CD4-positive, alpha-beta T cell (primary cell): ENCODE measurements around the gene PLEKHG4B. TPM values are rescaled to one million over a fixed set of nuclear protein-coding genes. Genes with fewer than 3 reads are reported as not detected.
"Not testable (repeated sequence)": the region's sequence is repeated elsewhere in the genome, so short reads cannot be mapped to it uniquely, and the experiment has no call there.

ENCODE experiments used
- ATAC-seq: fragments of 200-7000 bp; cut with Tn5 transposase; one replicate; pipeline ENCODE4 v1.10.0; 2022; ENCODE audit warnings: mild to moderate bottlenecking; ENCODE audit not compliant: poor library complexity
- CTCF ChIA-PET: fragments of 350-600 bp; sonication (Branson Sonifier 250); formaldehyde crosslinking; loops from one replicate; lab custom pipeline; 2021; ENCODE audit warnings: antibody characterized with exemption, inconsistent platforms; lab: Charles Lee
- POLR2A ChIA-PET: fragments of 350-600 bp; sonication (Branson Sonifier 250); formaldehyde crosslinking; loops from one replicate; lab custom pipeline; 2021; ENCODE audit warnings: antibody characterized with exemption, inconsistent platforms; lab: Charles Lee
- DNase-seq, 14 experiments: peaks; one replicate each; pipeline ENCODE4 v3.0.0-alpha.2; 2013 to 2020; ENCODE audit warnings: mixed read lengths in 2 of 14
- H3K27ac ChIP-seq, 2 donors: one replicate each; pipeline versions ENCODE4 v1.5.1 to v1.7.0; 2013; ENCODE audit warnings: low read length in 2 of 2, low read depth in 1 of 2, mild to moderate bottlenecking in 1 of 2
- H3K27me3 ChIP-seq, 2 experiments: 1 replicate in 1 of 2; 2 replicates in 1 of 2; pipeline versions ENCODE4 v1.6.1 to v1.7.0; 2013; ENCODE audit warnings: low read length in 2 of 2, control low read depth in 1 of 2, mild to moderate bottlenecking in 1 of 2, moderate library complexity in 1 of 2; ENCODE audit not compliant: insufficient read depth in 2 of 2, control insufficient read depth in 1 of 2
- H3K36me3 ChIP-seq: one replicate; pipeline ENCODE4 v1.6.1; 2013; ENCODE audit warnings: low read length, control low read depth; ENCODE audit not compliant: insufficient read depth
- H3K4me1 ChIP-seq: one replicate; pipeline ENCODE4 v1.6.1; 2013; ENCODE audit warnings: low read length, control low read depth; ENCODE audit not compliant: insufficient read depth
- H3K4me3 ChIP-seq: one replicate; pipeline ENCODE4 v1.5.1; 2013; ENCODE audit warnings: mild to moderate bottlenecking, low read length, moderate library complexity
- H3K9me3 ChIP-seq, 2 experiments: 1 replicate in 1 of 2; 2 replicates in 1 of 2; pipeline versions ENCODE4 v1.6.1 to v1.7.0; 2013; ENCODE audit warnings: low read length in 2 of 2, mild to moderate bottlenecking in 2 of 2, control low read depth in 1 of 2, moderate library complexity in 1 of 2; ENCODE audit not compliant: control insufficient read depth in 1 of 2, insufficient read depth in 1 of 2
- H3K27ac Mint-ChIP-seq: one replicate; pipeline ENCODE4 v1.8.0; 2020; ENCODE audit warnings: mixed read lengths
- H3K27me3 Mint-ChIP-seq: one replicate; pipeline ENCODE4 v1.8.0; 2021; ENCODE audit warnings: mixed read lengths
- H3K36me3 Mint-ChIP-seq: one replicate; pipeline ENCODE4 v1.8.0; 2021; ENCODE audit warnings: low read depth, mixed read lengths
- H3K4me1 Mint-ChIP-seq: one replicate; pipeline ENCODE4 v1.8.0; 2021; ENCODE audit warnings: low read depth, mixed read lengths
- H3K4me3 Mint-ChIP-seq: one replicate; pipeline ENCODE4 v1.8.0; 2020; ENCODE audit warnings: mild to moderate bottlenecking, mixed read lengths
- H3K9me3 Mint-ChIP-seq: one replicate; pipeline ENCODE4 v1.8.0; 2020; ENCODE audit warnings: mixed read lengths
- intact Hi-C, 2 experiments: fragments of 100-400 bp; cut with DNase I in 1 of 2; cut with micrococcal nuclease in 1 of 2; formaldehyde crosslinking; loops; one replicate each; pipeline versions ENCODE4 v1.15.1 to v1.9.0; 2023 to 2025; cut with DNase I, micrococcal nuclease
- total RNA-seq, 174 experiments: library from RNA in 2 of 174; stranded (reverse) in 2 of 174; gene quantifications; one replicate each; pipeline ENCODE4 v1.2.3 and lab custom pipeline; 2021 to 2026
- TF ChIP-seq, protein P1 (sequence below): fragments of 200-600 bp; IDR thresholded peaks from one replicate; pipeline ENCODE4 v1.8.0; 2022; ENCODE audit warnings: antibody characterized with exemption, mild to moderate bottlenecking

Gene PLEKHG4B
- total RNA-seq, 2 experiments from 2014 or later: 0.17 to 0.36 TPM

GRCh38 chr5:196350-196749 is 104.4 kb downstream of the PLEKHG4B start:
- no peak overlapping the region for H3K27ac Mint-ChIP-seq
- peaks cover 3% of the 10 kb centered on the region for H3K36me3 Mint-ChIP-seq
- no peak for DNase-seq
- TF ChIP-seq, protein P1, sequence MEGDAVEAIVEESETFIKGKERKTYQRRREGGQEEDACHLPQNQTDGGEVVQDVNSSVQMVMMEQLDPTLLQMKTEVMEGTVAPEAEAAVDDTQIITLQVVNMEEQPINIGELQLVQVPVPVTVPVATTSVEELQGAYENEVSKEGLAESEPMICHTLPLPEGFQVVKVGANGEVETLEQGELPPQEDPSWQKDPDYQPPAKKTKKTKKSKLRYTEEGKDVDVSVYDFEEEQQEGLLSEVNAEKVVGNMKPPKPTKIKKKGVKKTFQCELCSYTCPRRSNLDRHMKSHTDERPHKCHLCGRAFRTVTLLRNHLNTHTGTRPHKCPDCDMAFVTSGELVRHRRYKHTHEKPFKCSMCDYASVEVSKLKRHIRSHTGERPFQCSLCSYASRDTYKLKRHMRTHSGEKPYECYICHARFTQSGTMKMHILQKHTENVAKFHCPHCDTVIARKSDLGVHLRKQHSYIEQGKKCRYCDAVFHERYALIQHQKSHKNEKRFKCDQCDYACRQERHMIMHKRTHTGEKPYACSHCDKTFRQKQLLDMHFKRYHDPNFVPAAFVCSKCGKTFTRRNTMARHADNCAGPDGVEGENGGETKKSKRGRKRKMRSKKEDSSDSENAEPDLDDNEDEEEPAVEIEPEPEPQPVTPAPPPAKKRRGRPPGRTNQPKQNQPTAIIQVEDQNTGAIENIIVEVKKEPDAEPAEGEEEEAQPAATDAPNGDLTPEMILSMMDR: no peak
- Histone ChIP-seq H3K4me1 (peaks cover 2% of the 10 kb centered on the region), H3K4me3 (no peak overlapping the region), H3K27me3 (peaks cover 0 to 4% of the 10 kb centered on the region in 2 experiments), H3K9me3 (no peaks in the 10 kb centered on the region), H3K27ac (no peak overlapping the region), H3K36me3 (no peaks in the 10 kb centered on the region)
- intact Hi-C loops: no loop called here
- no peaks in the 10 kb centered on the region for H3K4me1 Mint-ChIP-seq
- no peaks in the 10 kb centered on the region for H3K9me3 Mint-ChIP-seq
- H3K4me3 Mint-ChIP-seq: no peak overlapping the region
- H3K27me3 Mint-ChIP-seq: no peaks in the 10 kb centered on the region
- no peak for ATAC-seq
- ChIA-PET POLR2A (no interaction called here), CTCF (no interaction called here)

DNA sequence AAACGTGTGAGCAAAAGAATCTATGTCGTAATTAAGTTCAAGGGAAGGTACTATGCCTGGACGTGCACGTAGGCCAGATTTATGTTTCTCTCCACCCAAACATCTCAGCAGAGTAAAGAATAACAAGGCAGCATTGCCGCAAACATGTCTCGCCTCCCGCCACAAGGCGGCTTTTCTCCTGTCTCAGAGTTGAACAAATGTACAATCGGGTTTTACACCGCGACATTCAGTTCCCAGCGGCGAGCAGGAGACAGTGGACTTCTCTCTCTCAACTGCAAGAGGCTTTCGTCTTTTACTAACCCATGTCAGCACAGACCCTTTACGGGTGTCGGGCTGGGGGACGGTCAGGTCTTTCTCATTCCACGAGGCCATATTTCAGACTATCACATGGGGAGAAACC is 105.1 kb downstream of the PLEKHG4B start:
- H3K4me3 Mint-ChIP-seq, POLR2A ChIA-PET: not testable (repeated sequence)

GRCh38 chr5:197892-198489 is 106.0 kb downstream of the PLEKHG4B start:
- H3K9me3 Mint-ChIP-seq: no peaks in the 10 kb centered on the region
- H3K4me3 ChIP-seq: no peak overlapping the region
- H3K27me3 ChIP-seq: no peaks in the 10 kb centered on the region
- no peak overlapping the region for H3K4me3 Mint-ChIP-seq
- no peaks in the 10 kb centered on the region for H3K36me3 ChIP-seq
- ChIA-PET CTCF (no interaction called here), POLR2A (no interaction called here)
- no peaks in the 10 kb centered on the region for H3K4me1 ChIP-seq
- intact Hi-C loops: no loop called here
- peaks cover 10% of the 10 kb centered on the region for H3K36me3 Mint-ChIP-seq
- TF ChIP-seq, protein P1: no peak
- DNase-seq (no peak), ATAC-seq (no peak)
- H3K9me3 ChIP-seq: no peaks in the 10 kb centered on the region
- no peak overlapping the region for H3K27ac ChIP-seq
- H3K27me3 Mint-ChIP-seq: no peaks in the 10 kb centered on the region
- H3K4me1 Mint-ChIP-seq: no peaks in the 10 kb centered on the region
- H3K27ac Mint-ChIP-seq: no peak overlapping the region

More for the DNA sequence above, 105.1 kb downstream of the PLEKHG4B start:
- DNase-seq, H3K27ac Mint-ChIP-seq, H3K27ac ChIP-seq, H3K27me3 Mint-ChIP-seq, H3K4me1 Mint-ChIP-seq, intact Hi-C loops, ATAC-seq, H3K4me3 ChIP-seq, H3K9me3 ChIP-seq, H3K27me3 ChIP-seq, H3K9me3 Mint-ChIP-seq, CTCF ChIA-PET, H3K36me3 ChIP-seq, H3K4me1 ChIP-seq, H3K36me3 Mint-ChIP-seq: not testable (repeated sequence)
